Lower leg skin (tissue), 4 donors: ENCODE results near the gene SMCR8. TPM values are rescaled to one million over a fixed set of nuclear protein-coding genes. Genes with fewer than 3 reads are reported as not detected.

Source experiments
- DNase-seq, 2 donors: peaks; one replicate each; pipeline ENCODE4 v3.0.0-alpha.2; 2019; ENCODE audit warnings: low spot score in 2 of 2
- H3K4me3 ChIP-seq: fragments of 200-600 bp; sonication (generic); 2 replicates; pipeline ENCODE4 v1.5.1; 2017; ENCODE audit warnings: mild to moderate bottlenecking, low read depth; ENCODE audit not compliant: poor library complexity, severe bottlenecking
- POLR2A ChIP-seq, 2 donors: fragments of 450-650 bp; IDR thresholded peaks; one replicate each; pipeline ENCODE4 v1.6.1; 2016 to 2017; ENCODE audit warnings: antibody characterized with exemption in 2 of 2, mild to moderate bottlenecking in 1 of 2, moderate library complexity in 1 of 2
- WGBS, 2 donors: methylation state at CpG; one replicate each; pipeline ENCODE4 v1.1.5; 2018; 5-methylcytosine and 5-hydroxymethylcytosine counted together
- intact Hi-C: fragments of 100-400 bp; cut with DNase I; formaldehyde crosslinking; loops from one replicate; pipeline ENCODE4 v1.15.0; 2023; ENCODE audit warnings: low total_unique reads
- total RNA-seq, 4 donors: library from RNA; depleted of rRNA; stranded (reverse); fragments of >200 nt; gene quantifications; one replicate each; pipeline ENCODE4 v1.1.0, GENCODE V29; 2016
- TF ChIP-seq, protein P1 (sequence below), 3 donors: fragments of 450-650 bp; IDR thresholded peaks; one replicate each; pipeline ENCODE4 v1.5.1; 2016; ENCODE audit warnings: antibody characterized with exemption in 3 of 3, mild to moderate bottlenecking in 3 of 3, moderate library complexity in 2 of 3

Gene SMCR8
- total RNA-seq, 4 donors from 2014 or later = 14.0 to 23.7 (median 18.4) TPM

DNA sequence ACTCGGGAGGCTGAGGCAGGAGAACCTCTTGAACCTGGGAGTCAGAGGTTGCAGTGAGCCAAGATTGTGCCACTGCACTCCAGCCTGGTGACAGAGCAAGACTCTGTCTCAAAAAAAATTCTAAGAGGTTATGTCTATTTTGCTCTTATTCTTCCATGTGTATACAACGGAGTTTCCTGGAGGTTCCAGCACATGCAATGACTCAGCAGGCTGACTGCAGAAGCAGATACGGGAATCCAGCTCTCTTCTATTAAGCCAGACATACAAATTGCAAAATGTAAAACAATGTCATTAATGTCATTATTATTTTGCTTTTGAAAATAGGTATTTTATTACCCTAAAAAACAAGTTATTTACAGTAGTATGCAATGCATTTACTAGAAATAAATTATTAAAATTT is 36.2 kb upstream of the SMCR8 start:
- 85 to 94% methylated on average over 3 of the region's 3 CpGs for WGBS, 2 donors
- intact Hi-C loops = no loop called here
- H3K4me3 ChIP-seq = no peak overlapping the region
- TF ChIP-seq, protein P1, sequence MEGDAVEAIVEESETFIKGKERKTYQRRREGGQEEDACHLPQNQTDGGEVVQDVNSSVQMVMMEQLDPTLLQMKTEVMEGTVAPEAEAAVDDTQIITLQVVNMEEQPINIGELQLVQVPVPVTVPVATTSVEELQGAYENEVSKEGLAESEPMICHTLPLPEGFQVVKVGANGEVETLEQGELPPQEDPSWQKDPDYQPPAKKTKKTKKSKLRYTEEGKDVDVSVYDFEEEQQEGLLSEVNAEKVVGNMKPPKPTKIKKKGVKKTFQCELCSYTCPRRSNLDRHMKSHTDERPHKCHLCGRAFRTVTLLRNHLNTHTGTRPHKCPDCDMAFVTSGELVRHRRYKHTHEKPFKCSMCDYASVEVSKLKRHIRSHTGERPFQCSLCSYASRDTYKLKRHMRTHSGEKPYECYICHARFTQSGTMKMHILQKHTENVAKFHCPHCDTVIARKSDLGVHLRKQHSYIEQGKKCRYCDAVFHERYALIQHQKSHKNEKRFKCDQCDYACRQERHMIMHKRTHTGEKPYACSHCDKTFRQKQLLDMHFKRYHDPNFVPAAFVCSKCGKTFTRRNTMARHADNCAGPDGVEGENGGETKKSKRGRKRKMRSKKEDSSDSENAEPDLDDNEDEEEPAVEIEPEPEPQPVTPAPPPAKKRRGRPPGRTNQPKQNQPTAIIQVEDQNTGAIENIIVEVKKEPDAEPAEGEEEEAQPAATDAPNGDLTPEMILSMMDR (IDR thresholded peaks at IDR 0.05) = no peak
- TF ChIP-seq POLR2A (IDR thresholded peaks at IDR 0.05) = no peak
- no peak for DNase-seq

DNA sequence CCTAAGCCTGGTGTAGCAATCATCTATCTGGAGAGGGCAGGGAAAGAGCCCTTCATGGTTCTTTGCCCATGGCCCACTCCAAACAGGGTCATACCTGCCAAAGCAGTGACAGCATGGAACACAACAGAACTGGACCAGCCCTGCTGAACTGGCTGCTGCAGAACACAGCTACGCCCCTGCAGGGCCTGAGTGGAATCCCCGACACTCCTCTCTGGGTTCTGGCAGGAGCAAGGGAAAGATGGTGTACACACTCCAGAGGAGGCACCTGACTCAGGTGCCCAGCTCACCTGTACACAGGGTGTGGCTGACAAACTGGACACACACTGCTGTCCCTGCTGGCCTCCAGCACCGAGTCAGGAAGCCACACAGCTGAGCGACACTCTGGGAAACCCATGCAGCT is 34.8 kb upstream of the SMCR8 start:
- WGBS, 2 donors = 94% methylated on average over 4 of the region's 4 CpGs
- DNase-seq = no peak
- intact Hi-C loops = no loop called here
- TF ChIP-seq, protein P1 (IDR thresholded peaks at IDR 0.05) = no peak
- TF ChIP-seq POLR2A (IDR thresholded peaks at IDR 0.05) = no peak
- no peak overlapping the region for H3K4me3 ChIP-seq

DNA sequence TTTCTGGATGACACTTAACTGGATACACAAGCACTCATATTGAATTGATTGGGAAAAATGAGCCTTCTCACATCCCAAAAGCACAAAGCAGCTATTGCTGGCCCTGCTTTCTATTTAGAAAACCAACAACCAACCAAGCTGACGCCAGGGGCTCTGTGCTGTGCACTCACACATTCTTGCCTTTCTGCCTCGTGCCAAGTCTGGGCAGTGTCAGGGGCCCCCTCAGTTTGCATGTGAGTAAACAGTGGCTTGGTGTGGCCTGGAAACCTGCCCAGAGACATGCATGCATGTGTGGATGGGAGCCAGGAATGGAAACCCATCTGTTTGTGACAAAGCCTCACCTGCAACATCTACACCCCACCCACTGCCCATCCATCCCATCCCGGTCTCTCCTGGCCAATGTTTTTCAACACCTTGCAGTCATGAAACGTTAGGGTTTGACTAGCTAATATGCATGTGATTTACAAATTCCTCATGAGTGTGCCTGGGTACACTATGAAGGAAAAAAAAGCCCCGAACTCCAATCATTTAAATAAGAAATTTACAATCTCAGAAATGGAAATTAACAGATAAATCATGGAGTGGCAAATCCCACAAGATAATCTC is 34.2 kb upstream of the SMCR8 start:
- no peak overlapping the region for H3K4me3 ChIP-seq
- intact Hi-C loops = no loop called here
- DNase-seq = no peak
- WGBS, 2 donors = 61% methylated on average over 5 of the region's 5 CpGs
- no peak for TF ChIP-seq POLR2A (IDR thresholded peaks at IDR 0.05)
- TF ChIP-seq, protein P1 (IDR thresholded peaks at IDR 0.05) = no peak

DNA sequence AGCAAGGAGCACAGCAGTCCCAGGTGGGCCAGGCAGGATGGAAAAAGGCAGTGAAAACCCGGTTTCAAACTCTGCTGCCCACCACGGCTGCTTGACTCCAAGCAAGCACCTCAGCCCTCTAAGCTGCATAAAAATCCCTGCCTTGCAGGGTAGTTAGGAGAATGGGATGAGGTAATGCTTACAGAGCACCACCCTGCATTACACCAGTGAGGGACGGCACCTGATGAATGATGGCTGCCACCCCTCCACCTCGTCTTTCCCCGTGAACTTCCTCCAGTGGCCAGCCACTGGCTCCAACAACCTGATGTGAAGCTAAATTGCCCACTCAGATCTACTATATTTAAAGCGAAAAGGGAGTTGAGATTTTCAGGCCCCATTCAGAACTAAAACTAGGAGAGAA is 33.3 kb upstream of the SMCR8 start:
- WGBS, 2 donors = 91% methylated on average over 6 of the region's 6 CpGs

DNA sequence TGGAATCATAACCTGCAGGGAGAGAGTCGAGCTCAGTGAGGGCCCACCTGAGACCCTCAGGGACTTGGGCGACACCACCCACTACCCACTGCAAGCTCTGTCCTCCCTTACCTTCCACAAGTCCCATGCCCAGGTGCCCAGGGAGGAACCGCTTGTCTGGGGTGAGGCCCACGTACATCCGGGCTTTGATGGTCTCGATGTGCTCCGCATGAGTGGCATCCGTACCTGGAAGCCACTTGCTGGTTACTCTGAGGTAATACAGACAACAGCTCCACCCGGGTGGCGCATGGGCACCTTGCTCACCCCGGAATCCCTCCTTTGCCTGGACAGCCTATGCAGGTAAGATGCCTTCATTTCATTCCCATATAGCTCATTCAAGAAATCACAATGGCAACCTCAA is 29.8 kb upstream of the SMCR8 start:
- TF ChIP-seq, protein P1 (IDR thresholded peaks at IDR 0.05) = no peak
- TF ChIP-seq POLR2A (IDR thresholded peaks at IDR 0.05) = no peak
- 96 to 98% methylated on average over 11 of the region's 11 CpGs for WGBS, 2 donors
- no peak overlapping the region for H3K4me3 ChIP-seq
- no peak for DNase-seq
- intact Hi-C loops = no loop called here

More for the DNA sequence above, 33.3 kb upstream of the SMCR8 start:
- no peak for TF ChIP-seq POLR2A (IDR thresholded peaks at IDR 0.05)
- TF ChIP-seq, protein P1 (IDR thresholded peaks at IDR 0.05) = no peak
- intact Hi-C loops = no loop called here
- H3K4me3 ChIP-seq = no peak overlapping the region
- DNase-seq = no peak
